Left colon (tissue), 2 donors: Measurements from ENCODE around the gene CDH9. TPM values are rescaled to one million over a fixed set of nuclear protein-coding genes. Genes with fewer than 3 reads are reported as not detected.

ENCODE experiments used
- ATAC-seq: fragments of 200-7000 bp; cut with Tn5 transposase; one replicate; pipeline ENCODE4 v1.9.1; 2020; ENCODE audit warnings: mild to moderate bottlenecking, moderate library complexity
- DNase-seq, 2 donors: peaks; one replicate each; pipeline ENCODE4 v3.0.0-alpha.2; 2020
- intact Hi-C, 2 donors: fragments of 100-400 bp; cut with DNase I in 1 of 2; cut with micrococcal nuclease in 1 of 2; formaldehyde crosslinking; loops; one replicate each; pipeline versions ENCODE4 v1.11.2 to v1.14.0; 2022; cut with DNase I, micrococcal nuclease
- long read RNA-seq: library from polyadenylated mRNA; unstranded; transcript quantifications from one replicate; pipeline ENCODE4 v2.0.0, GENCODE V29; 2021
- total RNA-seq, 2 donors: library from RNA; stranded (reverse); fragmentation: NEBNext Ultra II Directional; extraction: Animal tissue kit (Norgen Biotek cat#: 25700); gene quantifications; one replicate each; pipeline ENCODE4 v1.2.1, GENCODE V29; 2021
- donor health status: DM: no; HTN: no; CAD: no.
- donor health status: DM: yes; HTN: yes; CAD: no.

Gene CDH9, protein sequence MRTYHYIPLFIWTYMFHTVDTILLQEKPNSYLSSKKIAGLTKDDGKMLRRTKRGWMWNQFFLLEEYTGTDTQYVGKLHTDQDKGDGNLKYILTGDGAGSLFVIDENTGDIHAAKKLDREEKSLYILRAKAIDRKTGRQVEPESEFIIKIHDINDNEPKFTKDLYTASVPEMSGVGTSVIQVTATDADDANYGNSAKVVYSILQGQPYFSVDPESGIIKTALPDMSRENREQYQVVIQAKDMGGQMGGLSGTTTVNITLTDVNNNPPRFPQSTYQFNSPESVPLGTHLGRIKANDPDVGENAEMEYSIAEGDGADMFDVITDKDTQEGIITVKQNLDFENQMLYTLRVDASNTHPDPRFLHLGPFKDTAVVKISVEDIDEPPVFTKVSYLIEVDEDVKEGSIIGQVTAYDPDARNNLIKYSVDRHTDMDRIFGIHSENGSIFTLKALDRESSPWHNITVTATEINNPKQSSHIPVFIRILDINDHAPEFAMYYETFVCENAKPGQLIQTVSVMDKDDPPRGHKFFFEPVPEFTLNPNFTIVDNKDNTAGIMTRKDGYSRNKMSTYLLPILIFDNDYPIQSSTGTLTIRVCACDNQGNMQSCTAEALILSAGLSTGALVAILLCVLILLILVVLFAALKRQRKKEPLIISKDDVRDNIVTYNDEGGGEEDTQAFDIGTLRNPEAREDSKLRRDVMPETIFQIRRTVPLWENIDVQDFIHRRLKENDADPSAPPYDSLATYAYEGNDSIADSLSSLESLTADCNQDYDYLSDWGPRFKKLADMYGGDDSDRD
- not detected for total RNA-seq
- long read RNA-seq: 0 reads

DNA sequence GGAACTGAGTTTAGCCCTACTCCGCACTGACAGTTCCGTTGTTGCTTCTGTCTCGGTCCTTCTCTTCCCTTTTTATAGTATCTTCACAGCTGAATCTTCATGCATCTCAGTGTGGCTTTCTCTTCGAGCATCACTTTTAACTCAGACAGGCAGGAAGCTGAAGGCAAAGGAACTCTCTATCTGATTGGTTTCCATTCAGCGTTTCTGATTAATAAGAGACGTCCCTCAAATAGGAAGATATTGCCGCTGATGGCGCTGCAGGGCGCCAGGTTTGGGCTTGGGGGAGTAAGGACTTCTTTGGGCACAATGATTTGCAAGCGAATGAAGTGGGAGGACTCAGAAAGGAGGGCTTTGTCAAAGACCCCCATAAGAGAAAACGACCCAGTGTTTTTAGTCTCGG is at the start of gene CDH9:
CDH9 (minus strand) TSS at position 111 of the 400 bp plus-strand sequence. CDS start 50,253 bp downstream, outside the sequence.
- intact Hi-C loops: no loop called here
- DNase-seq: no peak
- no peak for ATAC-seq

DNA sequence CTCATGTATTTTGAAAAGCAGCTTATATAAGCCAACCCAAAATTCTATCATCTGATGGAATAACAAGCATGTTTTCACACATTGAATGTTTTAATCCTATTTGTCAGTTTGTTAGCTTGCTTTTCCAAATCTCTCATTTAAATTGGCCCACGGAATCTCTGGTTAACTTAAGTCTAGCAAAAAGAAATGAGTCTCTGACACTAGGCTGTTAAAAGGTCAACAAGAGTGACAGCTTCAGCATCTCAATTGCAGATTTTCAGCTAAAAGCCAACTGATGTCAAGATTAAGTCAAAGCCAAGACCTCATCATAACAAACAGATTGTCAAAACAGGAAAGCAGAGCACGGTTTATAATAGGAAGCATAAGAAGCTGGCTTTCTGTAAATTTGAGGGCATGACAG is 49.4 kb upstream of the CDH9 start:
- no peak for ATAC-seq
- intact Hi-C loops: no loop called here
- no peak for DNase-seq

DNA sequence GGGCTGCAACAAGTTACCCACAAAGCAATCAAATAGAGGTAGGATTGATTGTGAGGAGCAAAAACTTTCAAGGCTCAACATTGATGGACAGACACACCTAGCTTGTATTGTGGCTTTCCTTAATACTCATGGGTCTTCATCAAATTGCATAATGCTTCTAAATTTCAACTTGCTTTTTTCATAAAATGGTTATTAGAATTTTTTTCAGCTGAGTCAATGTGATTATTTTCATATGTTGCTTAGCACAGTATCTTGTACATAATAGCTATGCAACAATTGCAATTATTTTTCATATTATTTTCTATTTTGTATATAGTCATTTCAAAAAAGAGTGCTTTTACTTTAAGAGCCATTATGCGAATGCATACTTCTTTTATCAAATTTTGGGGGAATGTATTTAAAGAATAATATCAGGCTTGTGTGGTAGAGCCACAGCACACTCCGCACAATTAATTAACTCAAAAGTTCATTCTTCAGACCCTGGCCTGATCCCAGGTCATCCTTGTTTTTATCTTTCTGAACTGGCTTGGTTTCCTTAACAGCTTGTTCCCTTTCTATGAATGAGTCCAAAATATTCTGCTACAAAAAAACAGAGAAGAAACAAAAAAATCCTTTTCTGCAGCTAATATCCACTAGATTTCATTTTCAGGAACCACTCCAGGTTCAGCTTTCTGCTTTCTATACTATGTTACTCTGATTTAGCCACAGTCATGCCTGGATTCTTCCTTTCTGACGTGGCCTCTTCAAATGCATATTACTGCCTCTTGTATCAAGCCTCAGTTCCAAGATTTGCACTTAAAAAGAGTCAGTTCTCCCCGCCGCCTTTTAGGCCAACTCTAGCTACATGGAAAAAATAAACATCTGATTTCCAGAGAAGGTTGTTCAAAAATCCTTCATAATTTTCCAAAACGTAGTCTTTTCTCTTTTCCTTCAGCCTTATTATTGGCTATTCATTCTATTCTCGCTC is 45.3 kb upstream of the CDH9 start:
- no peak for DNase-seq
- intact Hi-C loops: no loop called here
- ATAC-seq: no peak

DNA sequence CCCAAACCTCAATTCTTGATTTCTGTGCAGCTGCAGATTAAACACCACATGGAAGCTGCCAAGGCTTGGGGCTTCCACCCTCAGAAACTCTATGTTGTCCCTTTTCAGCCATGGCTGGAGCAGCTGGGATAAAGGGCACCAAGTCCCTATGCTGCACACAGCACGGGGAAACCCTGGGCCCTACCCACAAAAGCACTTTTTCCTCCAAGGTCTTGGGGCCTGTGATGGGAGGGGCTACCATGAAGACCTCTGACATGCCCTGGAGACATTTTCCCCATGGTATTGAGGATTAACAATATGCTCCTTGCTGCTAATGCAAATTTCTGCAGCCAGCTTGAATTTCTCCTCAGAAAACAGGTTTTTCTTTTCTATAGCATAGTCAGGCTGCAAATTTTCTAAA is 41.8 kb upstream of the CDH9 start:
- intact Hi-C loops: no loop called here
- ATAC-seq: no peak
- DNase-seq: no peak

DNA sequence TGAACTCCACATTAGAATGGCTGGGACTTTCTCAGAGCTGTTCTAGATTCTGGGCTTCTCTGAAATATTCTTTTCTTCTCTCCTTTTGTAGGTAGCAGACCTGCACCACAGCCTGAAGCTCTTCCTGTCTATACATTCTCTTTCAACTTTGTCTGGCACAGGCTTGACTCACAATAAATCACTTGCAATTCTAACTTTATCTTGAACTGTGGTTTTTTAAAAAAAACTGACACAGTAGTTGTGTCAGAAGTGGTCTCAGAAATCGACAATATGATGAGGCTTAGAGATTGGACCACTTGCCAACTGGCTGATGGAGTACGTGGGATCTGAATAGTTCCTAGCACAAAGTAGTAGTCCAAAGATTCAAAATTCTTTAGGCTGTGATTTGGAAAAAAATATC is 24.1 kb upstream of the CDH9 start:
- ATAC-seq: no peak
- intact Hi-C loops: no loop called here
- no peak for DNase-seq

DNA sequence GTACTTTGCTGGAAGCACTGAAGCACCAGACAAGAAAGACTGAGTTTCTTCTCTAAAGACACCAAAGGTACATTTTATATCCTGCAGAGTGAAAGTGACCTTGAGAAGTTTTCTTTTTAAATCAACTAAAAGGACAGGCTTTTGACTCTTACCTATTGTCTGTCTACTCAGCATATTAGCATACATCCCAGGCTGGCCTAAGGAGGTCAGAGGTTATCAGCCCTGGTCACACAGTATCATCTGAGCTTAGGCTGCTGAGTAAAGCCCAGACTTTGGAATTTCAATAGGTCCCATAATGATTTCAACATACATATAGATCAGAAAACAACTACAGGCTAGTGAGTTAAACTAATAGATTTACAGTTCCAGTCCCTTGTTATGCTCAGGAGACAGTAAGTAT is 10.1 kb upstream of the CDH9 start:
- ATAC-seq (no peak), DNase-seq (no peak)
- intact Hi-C loops: no loop called here

DNA sequence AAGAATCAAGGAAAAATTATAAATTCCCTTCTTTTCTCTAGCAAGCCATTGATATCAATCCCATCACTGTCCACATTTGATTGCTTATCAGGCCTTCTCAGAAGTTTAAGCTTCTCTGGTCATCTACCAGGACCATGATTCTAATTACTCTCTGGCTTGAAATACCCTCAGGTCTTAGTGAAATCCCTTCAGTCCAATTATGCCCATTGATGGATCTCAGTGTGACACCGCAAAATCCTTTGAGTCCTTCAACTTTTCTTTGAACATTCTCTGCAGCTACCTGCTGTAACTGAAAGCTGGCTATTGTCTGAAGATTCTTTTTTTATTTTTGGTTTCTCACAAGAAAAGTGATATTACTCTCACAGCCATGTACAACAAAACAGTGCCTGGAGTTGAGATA is 3.0 kb upstream of the CDH9 start:
- intact Hi-C loops: no loop called here

DNA sequence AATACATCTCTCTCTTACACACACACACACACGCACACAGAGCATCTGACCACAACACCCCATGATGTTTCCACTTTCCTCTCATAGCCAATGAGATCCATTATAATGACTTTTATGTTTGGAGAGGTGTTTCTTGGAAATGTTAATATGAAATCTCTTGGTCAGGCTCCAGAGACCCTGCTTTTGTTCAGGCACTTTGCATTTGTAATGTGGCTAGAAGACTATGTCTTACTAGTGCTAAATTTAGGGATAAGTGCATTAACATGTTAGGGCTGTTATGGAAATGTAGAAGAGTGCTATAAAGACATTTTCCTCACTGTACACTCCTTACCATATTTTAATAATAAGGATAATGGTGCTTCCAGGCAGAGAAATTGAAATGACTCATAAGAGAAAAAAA is 3.8 kb downstream of the CDH9 start:
- DNase-seq (no peak), ATAC-seq (no peak)
- intact Hi-C loops: no loop called here

More for the DNA sequence above, 3.0 kb upstream of the CDH9 start:
- DNase-seq (no peak), ATAC-seq (no peak)

DNA sequence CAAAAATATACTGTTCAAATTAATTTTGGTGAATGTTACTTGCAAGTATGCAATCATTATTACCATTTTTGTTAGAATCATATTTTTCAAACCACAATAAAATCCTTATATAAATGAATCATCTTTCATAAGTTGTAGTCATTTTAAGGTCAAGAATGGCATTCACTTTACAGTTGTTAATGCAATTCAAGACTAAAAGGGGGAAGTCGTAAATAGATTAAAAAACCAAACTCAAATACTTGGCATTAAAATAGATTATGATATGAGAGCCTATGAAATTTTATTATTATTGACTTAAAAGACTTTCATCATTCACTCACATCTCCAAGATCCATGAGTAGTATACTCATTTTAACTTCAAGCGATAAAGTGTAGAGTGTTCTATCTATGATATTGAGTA is 11.6 kb downstream of the CDH9 start:
- ATAC-seq: no peak
- intact Hi-C loops: no loop called here
- DNase-seq: no peak

DNA sequence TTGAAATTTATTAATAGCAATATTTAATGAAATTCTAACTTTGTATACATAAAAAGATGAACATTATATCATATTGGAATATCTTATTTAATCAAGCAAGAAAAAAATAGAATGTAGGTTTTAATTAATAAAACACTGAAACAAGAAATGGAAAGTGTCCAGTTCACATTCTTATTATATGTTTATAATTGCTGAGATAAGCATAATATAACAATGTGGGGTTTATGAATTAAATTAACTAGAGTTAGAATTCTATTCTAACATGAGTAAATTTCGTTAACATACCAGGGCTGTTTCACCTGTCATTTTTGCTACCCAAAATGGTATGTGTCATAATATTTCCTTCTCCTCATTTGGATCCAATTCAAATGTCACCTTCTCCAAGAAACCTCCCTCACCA is 12.3 kb downstream of the CDH9 start:
- intact Hi-C loops: no loop called here
- ATAC-seq (no peak), DNase-seq (no peak)

DNA sequence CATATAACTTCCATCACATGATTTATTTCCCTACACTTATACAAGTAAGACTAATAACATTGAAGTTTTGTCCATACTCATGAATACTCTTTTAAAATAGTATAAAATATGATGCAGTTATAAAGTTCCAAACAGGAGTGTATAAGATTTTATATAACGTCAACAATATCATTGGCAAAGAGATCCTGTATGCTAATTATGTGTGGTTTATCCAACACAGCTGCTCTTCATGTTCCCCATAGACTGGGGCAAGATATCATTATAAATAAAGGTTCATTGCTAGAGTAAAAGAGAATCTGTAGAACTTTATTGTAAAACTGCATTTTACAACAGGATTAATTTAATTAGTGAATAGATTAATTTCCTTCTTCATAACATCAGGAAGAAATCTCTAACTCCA is 16.9 kb downstream of the CDH9 start:
- no peak for DNase-seq
- ATAC-seq: no peak
- intact Hi-C loops: no loop called here

DNA sequence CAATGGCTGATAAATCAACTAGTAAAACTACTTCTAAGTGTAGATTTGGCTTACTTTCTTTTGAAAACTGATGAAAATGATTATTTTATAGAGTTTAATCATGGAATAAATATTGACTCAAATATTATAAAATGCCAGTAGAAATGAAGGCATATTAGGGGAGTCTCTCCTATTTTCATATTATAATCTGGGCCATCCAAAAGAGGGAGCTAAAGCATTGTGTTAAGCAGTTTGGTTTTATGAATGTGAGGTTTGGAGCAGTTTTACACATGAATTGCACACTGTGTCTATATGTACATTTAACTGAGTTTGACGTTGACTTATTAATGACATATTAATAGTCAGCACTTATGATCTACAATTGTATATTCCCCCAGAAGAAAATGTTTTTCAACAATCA is 17.4 kb downstream of the CDH9 start:
- DNase-seq (no peak), ATAC-seq (no peak)
- intact Hi-C loops: no loop called here

DNA sequence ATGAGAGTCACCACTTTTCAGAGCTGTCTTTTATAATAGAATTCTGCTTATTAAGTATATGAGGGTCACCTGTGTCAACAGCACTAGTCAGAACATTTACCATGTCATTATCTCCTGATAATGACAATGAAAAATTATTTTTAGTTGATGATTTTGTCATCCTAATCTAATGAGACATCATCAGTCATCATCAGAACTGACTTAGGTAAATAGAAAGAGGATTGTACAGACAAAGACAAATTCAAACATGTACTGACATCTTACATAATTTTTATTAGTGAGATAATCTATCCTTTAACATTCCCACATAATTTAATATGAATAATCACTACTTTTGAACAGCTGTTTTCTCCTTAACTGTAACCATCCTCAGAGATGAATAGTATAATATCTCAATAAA is 22.6 kb downstream of the CDH9 start:
- DNase-seq (no peak), ATAC-seq (no peak)
- intact Hi-C loops: no loop called here

DNA sequence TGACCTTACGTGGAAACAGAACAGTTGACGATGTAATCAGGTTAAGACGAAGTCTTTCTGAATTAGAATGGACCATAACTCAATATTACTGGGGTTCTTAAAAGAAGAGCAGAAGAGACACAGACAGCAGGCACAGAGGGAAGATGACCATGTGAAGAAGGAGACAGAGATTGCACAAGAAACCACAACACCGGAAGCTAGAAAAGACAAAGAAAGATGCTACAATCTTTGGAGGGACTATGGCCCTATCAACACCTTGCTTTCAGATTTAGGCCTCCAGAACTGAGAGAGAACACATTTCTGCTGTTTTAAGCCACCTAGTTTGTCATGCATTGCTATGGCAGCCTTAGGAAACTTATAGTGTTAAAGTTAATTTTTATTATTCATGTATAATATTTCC is 27.1 kb downstream of the CDH9 start:
- DNase-seq: no peak
- intact Hi-C loops: no loop called here
- ATAC-seq: no peak

DNA sequence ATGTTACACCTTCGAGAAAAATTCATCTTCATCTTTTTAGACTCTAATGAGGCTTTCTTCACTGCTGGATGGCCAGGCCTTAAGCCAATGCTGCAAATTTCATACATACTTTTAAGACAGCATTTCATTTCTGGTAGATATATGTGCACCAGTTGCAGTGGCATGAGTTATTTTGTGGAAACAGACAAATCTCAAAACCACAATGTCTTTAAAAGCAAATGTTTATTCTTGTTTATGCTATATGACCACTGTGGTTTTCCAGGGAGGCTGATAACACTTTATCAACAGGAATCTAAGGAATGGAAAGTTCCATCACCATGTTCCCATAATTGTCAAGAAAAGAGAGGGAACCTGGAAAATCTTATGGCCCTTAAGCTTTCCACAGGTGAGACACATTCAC is 27.7 kb downstream of the CDH9 start:
- DNase-seq: no peak

DNA sequence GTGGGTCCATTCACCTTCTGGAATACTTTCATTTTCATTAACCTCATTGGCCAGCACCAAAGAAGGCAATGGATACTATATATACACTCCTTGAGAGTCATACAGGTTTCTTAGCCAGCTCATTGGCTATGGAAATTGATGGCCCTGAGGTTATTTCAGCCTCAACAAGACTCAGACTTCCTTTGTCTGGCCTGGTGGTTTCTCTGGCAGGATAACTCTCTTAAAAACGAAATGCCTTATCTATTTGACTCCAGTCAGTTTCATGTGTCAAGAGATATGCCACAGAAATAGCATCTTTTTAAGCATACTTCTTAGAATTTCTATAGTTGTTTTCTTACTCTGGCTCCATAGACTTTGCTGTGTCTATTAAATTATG is 28.9 kb downstream of the CDH9 start:
- ATAC-seq (no peak), DNase-seq (no peak)
- intact Hi-C loops: no loop called here

More for the DNA sequence above, 27.7 kb downstream of the CDH9 start:
- no peak for ATAC-seq
- intact Hi-C loops: no loop called here

DNA sequence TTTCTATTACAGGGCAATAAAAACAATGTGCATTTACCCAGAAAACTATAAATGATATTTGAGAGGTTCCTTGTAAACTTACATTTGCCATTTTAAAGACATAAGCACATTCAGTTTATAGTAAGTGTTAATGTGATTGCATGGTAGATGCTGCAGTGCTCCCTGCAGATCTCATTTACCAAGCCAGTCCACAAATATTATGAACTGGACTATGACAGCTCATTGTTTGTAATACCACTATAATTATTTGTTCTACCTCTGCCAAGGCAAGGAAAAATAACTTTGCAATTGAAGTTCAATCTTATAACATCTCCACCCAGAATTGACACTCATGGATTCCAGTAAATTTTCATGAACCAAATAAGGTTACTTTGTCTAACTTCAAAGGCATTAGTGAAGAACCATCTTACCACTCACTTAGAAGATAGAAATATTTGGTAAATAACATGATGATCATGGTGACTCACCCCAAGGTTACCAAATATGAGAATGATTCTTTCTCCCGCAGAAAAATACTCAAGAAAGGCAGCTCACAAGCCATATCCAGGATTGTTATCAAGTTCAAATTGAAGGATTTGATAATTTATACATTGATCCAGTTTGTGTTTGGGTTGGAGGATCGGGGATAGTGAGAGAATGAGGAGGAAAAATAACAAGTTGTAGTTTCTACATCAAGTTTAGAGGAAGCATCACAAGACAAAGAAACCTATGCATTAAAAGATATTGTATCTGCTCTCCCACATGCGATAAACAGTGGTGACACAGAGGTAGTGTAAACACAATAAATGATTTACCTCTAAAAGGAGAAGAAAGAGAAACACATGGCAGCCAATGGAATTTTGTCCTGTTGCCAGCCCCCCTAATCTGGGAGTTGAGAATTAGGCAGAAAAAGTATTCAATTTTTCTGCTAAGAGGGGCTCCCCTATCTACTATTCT is 29.5 kb downstream of the CDH9 start:
- no peak for ATAC-seq
- no peak for DNase-seq
- intact Hi-C loops: no loop called here

DNA sequence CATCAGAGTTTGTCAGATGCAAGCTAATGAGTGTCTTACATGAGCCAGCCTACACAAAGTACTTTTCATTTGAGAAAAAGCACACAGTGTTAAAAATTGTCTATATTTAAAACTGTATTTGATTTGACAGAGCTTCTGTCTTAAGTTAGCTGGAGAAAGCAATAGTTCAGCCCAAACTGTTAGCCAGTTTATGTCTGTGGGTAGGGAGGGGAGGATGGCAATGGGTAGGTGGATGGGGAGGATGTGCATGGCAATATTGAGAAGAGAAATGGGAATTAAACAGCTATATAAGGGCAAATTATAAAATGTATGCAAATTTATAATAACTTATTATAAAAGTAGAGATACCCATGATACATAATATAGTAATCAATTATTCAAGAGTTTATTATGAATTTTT is 31.3 kb downstream of the CDH9 start:
- intact Hi-C loops: no loop called here
- ATAC-seq (no peak), DNase-seq (no peak)
